Peyer's patch (tissue), 4 donors: Measurements from ENCODE around the gene OLIG1. TPM values are rescaled to one million over a fixed set of nuclear protein-coding genes. Genes with fewer than 3 reads are reported as not detected.

ENCODE experiments used
- DNase-seq, 3 donors: peaks; one replicate each; pipeline ENCODE4 v3.0.0-alpha.2; 2017 to 2019
- H3K27ac ChIP-seq, 4 donors: fragments of 200-600 bp; sonication (generic); one replicate each; pipeline ENCODE4 v1.5.1; 2016 to 2019
- H3K27me3 ChIP-seq, 2 donors: fragments of 200-600 bp; sonication (generic); one replicate each; pipeline ENCODE4 v1.5.1; 2019
- H3K36me3 ChIP-seq, 3 donors: fragments of 200-600 bp; sonication (generic); one replicate each; pipeline ENCODE4 v1.5.1; 2016 to 2019
- H3K4me1 ChIP-seq, 4 donors: fragments of 200-600 bp; sonication (generic); one replicate each; pipeline ENCODE4 v1.5.1; 2016 to 2019
- H3K4me3 ChIP-seq, 4 donors: fragments of 200-600 bp; sonication (generic); 1 replicate in 3 of 4; 2 replicates in 1 of 4; pipeline ENCODE4 v1.5.1; 2016 to 2019; ENCODE audit warnings: mild to moderate bottlenecking in 1 of 4
- H3K9me3 ChIP-seq, 4 donors: fragments of 200-600 bp; sonication (generic); one replicate each; pipeline ENCODE4 v1.5.1; 2016 to 2019; ENCODE audit warnings: mild to moderate bottlenecking in 1 of 4
- CTCF ChIP-seq, 6 experiments: fragments of 450-650 bp in 4 of 6; fragments of 200-600 bp in 2 of 6; sonication (generic) in 1 of 6; IDR thresholded peaks; one replicate each; pipeline ENCODE4 v1.5.1; 2017 to 2019; ENCODE audit warnings: antibody characterized with exemption in 6 of 6, mild to moderate bottlenecking in 3 of 6, moderate library complexity in 1 of 6
- POLR2A ChIP-seq, 2 donors: fragments of 450-650 bp; IDR thresholded peaks; one replicate each; pipeline ENCODE4 v1.5.1; 2017; ENCODE audit warnings: antibody characterized with exemption in 2 of 2, mild to moderate bottlenecking in 2 of 2, moderate library complexity in 2 of 2
- total RNA-seq, 4 donors: library from RNA; depleted of rRNA; stranded (reverse); fragments of >200 nt; gene quantifications; one replicate each; pipeline ENCODE4 v1.1.0, GENCODE V29; 2016

The OLIG1 gene
- total RNA-seq, 4 donors from 2014 or later: not detected

GRCh38 chr21:33037501-33037900 lies 32.4 kb upstream of the OLIG1 start:
- no peaks in the 10 kb centered on the region for H3K36me3 ChIP-seq
- H3K27ac ChIP-seq: no peak overlapping the region
- no peak for DNase-seq
- TF ChIP-seq POLR2A (IDR thresholded peaks at IDR 0.05) (no peak), CTCF (IDR thresholded peaks at IDR 0.05) (no peak)
- no peak overlapping the region for H3K4me3 ChIP-seq
- no peaks in the 10 kb centered on the region for H3K4me1 ChIP-seq
- H3K27me3 ChIP-seq: peaks cover 0 to 7% of the 10 kb centered on the region in 2 donors
- H3K9me3 ChIP-seq: no peaks in the 10 kb centered on the region

- Histone ChIP-seq H3K9me3 (no peaks in the 10 kb centered on the region), H3K27ac (no peak overlapping the region), H3K36me3 (no peaks in the 10 kb centered on the region), H3K27me3 (no peaks in the 10 kb centered on the region), H3K4me1 (no peaks in the 10 kb centered on the region), H3K4me3 (no peak overlapping the region)
- TF ChIP-seq CTCF (IDR thresholded peaks at IDR 0.05) (no peak), POLR2A (IDR thresholded peaks at IDR 0.05) (no peak)
- DNase-seq: no peak
These were observed 30.4 kb upstream of the OLIG1 start for GRCh38 chr21:33039536-33039935.

- no peak overlapping the region for H3K27ac ChIP-seq
- no peak for DNase-seq
- no peak for TF ChIP-seq POLR2A (IDR thresholded peaks at IDR 0.05)
- TF ChIP-seq CTCF (IDR thresholded peaks at IDR 0.05): no peak
- no peaks in the 10 kb centered on the region for H3K9me3 ChIP-seq
- no peaks in the 10 kb centered on the region for H3K36me3 ChIP-seq
- H3K4me1 ChIP-seq: no peaks in the 10 kb centered on the region
- H3K4me3 ChIP-seq: no peak overlapping the region
- no peaks in the 10 kb centered on the region for H3K27me3 ChIP-seq
These were observed 29.7 kb upstream of the OLIG1 start for GRCh38 chr21:33040215-33040614.

- no peaks in the 10 kb centered on the region for H3K4me1 ChIP-seq
- H3K27me3 ChIP-seq: no peaks in the 10 kb centered on the region
- TF ChIP-seq CTCF (IDR thresholded peaks at IDR 0.05): no peak
- no peak for TF ChIP-seq POLR2A (IDR thresholded peaks at IDR 0.05)
- no peak for DNase-seq
- no peak overlapping the region for H3K4me3 ChIP-seq
- no peaks in the 10 kb centered on the region for H3K9me3 ChIP-seq
- H3K27ac ChIP-seq: no peak overlapping the region
- no peaks in the 10 kb centered on the region for H3K36me3 ChIP-seq
These were observed 28.0 kb upstream of the OLIG1 start for GRCh38 chr21:33041981-33042380.

GRCh38 chr21:33042812-33043211 lies 27.1 kb upstream of the OLIG1 start:
- TF ChIP-seq POLR2A (IDR thresholded peaks at IDR 0.05): no peak
- no peak for TF ChIP-seq CTCF (IDR thresholded peaks at IDR 0.05)
- H3K27me3 ChIP-seq: no peaks in the 10 kb centered on the region
- no peak overlapping the region for H3K27ac ChIP-seq
- no peaks in the 10 kb centered on the region for H3K36me3 ChIP-seq
- no peak for DNase-seq
- no peaks in the 10 kb centered on the region for H3K9me3 ChIP-seq
- H3K4me3 ChIP-seq: no peak overlapping the region
- no peaks in the 10 kb centered on the region for H3K4me1 ChIP-seq

GRCh38 chr21:33046455-33046854 lies 23.5 kb upstream of the OLIG1 start:
- H3K4me3 ChIP-seq: no peak overlapping the region
- no peaks in the 10 kb centered on the region for H3K4me1 ChIP-seq
- TF ChIP-seq POLR2A (IDR thresholded peaks at IDR 0.05) (no peak), CTCF (IDR thresholded peaks at IDR 0.05) (no peak)
- no peak overlapping the region for H3K27ac ChIP-seq
- no peaks in the 10 kb centered on the region for H3K27me3 ChIP-seq
- H3K36me3 ChIP-seq: no peaks in the 10 kb centered on the region
- no peaks in the 10 kb centered on the region for H3K9me3 ChIP-seq
- DNase-seq: no peak
